GM12892 (cell line): ENCODE results near the gene DHRS2.

ENCODE experiments used
- POLR2A ChIP-seq: IDR thresholded peaks from 2 replicates; pipeline ENCODE4 v1.6.1; 2011; ENCODE audit warnings: low read depth, low read length, control low read depth
- POLR2AphosphoS5 ChIP-seq: IDR thresholded peaks from 2 replicates; pipeline ENCODE4 v1.6.1; 2011; ENCODE audit warnings: low read depth, low read length, control low read depth
- TAF1 ChIP-seq: IDR thresholded peaks from 2 replicates; pipeline ENCODE4 v1.6.1; 2011; ENCODE audit warnings: low read depth, mild to moderate bottlenecking, control low read depth, low read length, borderline replicate concordance

DNA sequence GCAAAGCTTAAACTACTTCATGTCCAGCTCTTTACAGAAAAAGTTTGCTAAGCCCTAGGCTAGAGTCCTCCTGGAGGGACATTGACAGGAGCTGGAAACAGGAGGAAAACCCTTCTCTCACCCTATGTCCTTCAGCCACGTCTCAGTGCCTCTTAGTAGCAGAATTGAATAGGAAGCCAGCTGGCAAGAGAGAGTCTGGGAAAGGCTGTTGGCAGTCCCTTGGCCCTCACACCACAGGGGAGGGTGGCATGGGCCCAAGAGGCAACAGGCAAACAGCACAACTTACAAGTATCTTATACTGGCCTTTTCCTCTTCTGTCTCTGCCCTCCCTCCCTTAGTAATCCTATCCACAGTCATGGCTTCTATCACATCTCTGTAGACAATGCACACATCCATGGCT lies 27.7 kb upstream of the DHRS2 start:
- no peak for TF ChIP-seq POLR2AphosphoS5
- no peak for TF ChIP-seq POLR2A
- TF ChIP-seq TAF1: no peak
